Kidney epithelial cell (primary cell): ENCODE results near the gene ALKBH6. TPM values are rescaled to one million over a fixed set of nuclear protein-coding genes. Genes with fewer than 3 reads are reported as not detected.

Experiments used
- DNase-seq: peaks from one replicate; pipeline ENCODE4 v3.0.0-alpha.2; 2010; ENCODE audit warnings: low read depth
- H3K27me3 ChIP-seq: 2 replicates; pipeline ENCODE4 v1.6.0; 2011; ENCODE audit warnings: low read length; ENCODE audit not compliant: control insufficient read depth, insufficient read depth
- H3K36me3 ChIP-seq: 2 replicates; pipeline ENCODE4 v1.5.1; 2011; ENCODE audit warnings: low read length; ENCODE audit not compliant: control insufficient read depth, insufficient read depth
- H3K4me3 ChIP-seq: 2 replicates; pipeline ENCODE4 v1.5.1; 2011; ENCODE audit warnings: low read depth, mild to moderate bottlenecking, control low read depth, low read length
- CTCF ChIP-seq: IDR thresholded peaks from 2 replicates; pipeline ENCODE4 v1.5.1; 2011; ENCODE audit warnings: mild to moderate bottlenecking, moderate library complexity, low read length, control low read depth, inconsistent platforms; ENCODE audit not compliant: insufficient read depth, poor library complexity, severe bottlenecking
- total RNA-seq: library from RNA; depleted of rRNA; stranded (reverse); fragments of >200 nt; gene quantifications from 2 replicates; pipeline ENCODE4 v1.2.3, GENCODE V29; 2015

The ALKBH6 gene
- total RNA-seq, 1 donor from 2014 or later: 22.4 TPM

- H3K36me3 ChIP-seq: no peaks in the 10 kb centered on the region
- H3K27me3 ChIP-seq: no peaks in the 10 kb centered on the region
- no peak for DNase-seq
- H3K4me3 ChIP-seq: no peak overlapping the region
- no peak for TF ChIP-seq CTCF
These were observed 12.3 kb upstream of the ALKBH6 start for GRCh38 chr19:36026091-36026876.

GRCh38 chr19:36025541-36025940 lies 11.5 kb upstream of the ALKBH6 start:
- Histone ChIP-seq H3K36me3 (no peaks in the 10 kb centered on the region), H3K27me3 (no peaks in the 10 kb centered on the region), H3K4me3 (no peak overlapping the region)
- TF ChIP-seq CTCF: no peak
- no peak for DNase-seq

- Histone ChIP-seq H3K27me3 (no peaks in the 10 kb centered on the region), H3K36me3 (no peaks in the 10 kb centered on the region), H3K4me3 (no peak overlapping the region)
- DNase-seq: no peak
- TF ChIP-seq CTCF: no peak
These were observed 9.4 kb upstream of the ALKBH6 start for GRCh38 chr19:36023432-36023831.

GRCh38 chr19:36019061-36019670 lies 5.2 kb upstream of the ALKBH6 start:
- DNase-seq: no peak
- H3K27me3 ChIP-seq: no peaks in the 10 kb centered on the region
- H3K4me3 ChIP-seq: no peak overlapping the region
- TF ChIP-seq CTCF: no peak
- H3K36me3 ChIP-seq: no peaks in the 10 kb centered on the region

GRCh38 chr19:36013280-36014011 lies 567 bp downstream of the ALKBH6 start:
- no peak for TF ChIP-seq CTCF
- no peaks in the 10 kb centered on the region for H3K27me3 ChIP-seq
- peak overlapping the region; percentile 84 for H3K4me3 ChIP-seq
- H3K36me3 ChIP-seq: no peaks in the 10 kb centered on the region
- no peak for DNase-seq
